WTC11 (cell line): ENCODE results near the gene NEK5. TPM values are rescaled to one million over a fixed set of nuclear protein-coding genes. Genes with fewer than 3 reads are reported as not detected.

ENCODE experiments used
- ATAC-seq: fragments of 200-7000 bp; cut with Tn5 transposase; 2 replicates; pipeline ENCODE4 v1.10.0; 2021; ENCODE audit warnings: mild to moderate bottlenecking, moderate library complexity
- CTCF ChIA-PET: fragments of 300-600 bp; sonication (Branson Sonifier 250); formaldehyde crosslinking; loops from one replicate; lab custom pipeline; 2021; ENCODE audit warnings: antibody characterized with exemption; lab: Charles Lee
- POLR2A ChIA-PET: fragments of 350-600 bp; sonication (Branson Sonifier 250); formaldehyde crosslinking; loops from one replicate; lab custom pipeline; 2021; ENCODE audit warnings: antibody characterized with exemption; lab: Charles Lee
- DNase-seq: peaks from one replicate; pipeline ENCODE4 v3.0.0; 2021; ENCODE audit warnings: low spot score
- H3K27ac Mint-ChIP-seq: 2 replicates; pipeline ENCODE4 v1.8.0; 2021; ENCODE audit warnings: mixed read lengths
- H3K27me3 Mint-ChIP-seq: 2 replicates; pipeline ENCODE4 v1.8.0; 2021; ENCODE audit warnings: low read depth, mild to moderate bottlenecking, moderate library complexity, mixed read lengths
- H3K36me3 Mint-ChIP-seq: 2 replicates; pipeline ENCODE4 v1.8.0; 2021; ENCODE audit warnings: mixed read lengths
- H3K4me1 Mint-ChIP-seq: 2 replicates; pipeline ENCODE4 v1.8.0; 2022; ENCODE audit warnings: mixed read lengths
- H3K4me3 Mint-ChIP-seq: 2 replicates; pipeline ENCODE4 v1.8.0; 2021; ENCODE audit warnings: mild to moderate bottlenecking, moderate library complexity, mixed read lengths
- H3K9me3 Mint-ChIP-seq: 2 replicates; pipeline ENCODE4 v1.8.0; 2021; ENCODE audit warnings: mixed read lengths
- ATF2 ChIP-seq: sonication (generic); formaldehyde crosslinking; IDR thresholded peaks from 2 replicates; pipeline ENCODE4 v1.8.1; 2022; ENCODE audit warnings: low read depth, missing genetic modification reagents, borderline replicate concordance
- CTCF ChIP-seq: fragments of 200-600 bp; IDR thresholded peaks from 2 replicates; pipeline ENCODE4 v1.8.0; 2022; ENCODE audit warnings: antibody characterized with exemption
- ERG ChIP-seq: fragments of 250-450 bp; sonication (Bioruptor Pico); IDR thresholded peaks from 2 replicates; pipeline ENCODE4 v1.8.0; 2021; ENCODE audit warnings: mild to moderate bottlenecking
- JUN ChIP-seq: sonication (generic); formaldehyde crosslinking; IDR thresholded peaks from 2 replicates; pipeline ENCODE4 v1.8.0; 2023; ENCODE audit warnings: mild to moderate bottlenecking, missing genetic modification reagents
- NFE2L1 ChIP-seq: sonication (generic); formaldehyde crosslinking; IDR thresholded peaks from 2 replicates; pipeline ENCODE4 v1.8.1; 2023; ENCODE audit warnings: missing genetic modification reagents
- SMAD3 ChIP-seq: sonication (generic); formaldehyde crosslinking; IDR thresholded peaks from 2 replicates; pipeline ENCODE4 v1.8.0; 2022; ENCODE audit warnings: missing genetic modification reagents, mild to moderate bottlenecking, borderline replicate concordance
- USF2 ChIP-seq: sonication (generic); formaldehyde crosslinking; IDR thresholded peaks from 2 replicates; pipeline ENCODE4 v1.8.1; 2023; ENCODE audit warnings: mild to moderate bottlenecking, missing genetic modification reagents, moderate library complexity
- ZMAT4 ChIP-seq: fragments of 250-450 bp; sonication (Bioruptor Pico); IDR thresholded peaks from 2 replicates; pipeline ENCODE4 v1.9.0; 2021; ENCODE audit warnings: mild to moderate bottlenecking
- ZNF121 ChIP-seq: sonication (generic); formaldehyde crosslinking; IDR thresholded peaks from 2 replicates; pipeline ENCODE4 v1.8.0; 2023; ENCODE audit warnings: missing genetic modification reagents
- ZNF671 ChIP-seq: fragments of 250-450 bp; sonication (Bioruptor Pico); IDR thresholded peaks from 2 replicates; pipeline ENCODE4 v1.8.0; 2021; ENCODE audit warnings: mild to moderate bottlenecking
- total RNA-seq: library from RNA; stranded (reverse); gene quantifications from 3 replicates; pipeline ENCODE4 v1.2.3, GENCODE V29; 2021
- TF ChIP-seq, protein P1 (sequence below): sonication (generic); formaldehyde crosslinking; IDR thresholded peaks from 2 replicates; pipeline ENCODE4 v1.8.1; 2022; ENCODE audit warnings: low read depth, mild to moderate bottlenecking, moderate library complexity, missing genetic modification reagents, borderline replicate concordance
- TF ChIP-seq, protein P2 (sequence below): sonication (generic); formaldehyde crosslinking; conservative IDR thresholded peaks from 2 replicates; pipeline ENCODE4 v1.8.1; 2022; ENCODE audit warnings: mild to moderate bottlenecking, missing genetic modification reagents
- TF ChIP-seq, protein P3 (sequence below): sonication (generic); formaldehyde crosslinking; conservative IDR thresholded peaks from 2 replicates; pipeline ENCODE4 v1.8.1; 2023; ENCODE audit warnings: mild to moderate bottlenecking, low read depth, missing genetic modification reagents, moderate library complexity
- TF ChIP-seq, protein P4 (sequence below): sonication (generic); formaldehyde crosslinking; IDR thresholded peaks from 2 replicates; pipeline ENCODE4 v1.8.1; 2023; ENCODE audit warnings: mild to moderate bottlenecking, missing genetic modification reagents

The NEK5 gene
- total RNA-seq, 1 experiment from 2014 or later = 0.55 TPM

GRCh38 chr13:52001120-52001731 lies 127.6 kb downstream of the NEK5 start:
- ATAC-seq = peak; percentile 63
- Mint-ChIP-seq H3K9me3 (peaks cover 11% of the 10 kb centered on the region), H3K4me1 (peaks cover 61% of the 10 kb centered on the region), H3K4me3 (no peak overlapping the region), H3K27ac (peak overlapping the region; percentile 35; the same call in 1 of the 2 replicates), H3K36me3 (peaks cover 3% of the 10 kb centered on the region; the same call in 1 of the 2 replicates), H3K27me3 (no peaks in the 10 kb centered on the region; the same call in 1 of the 2 replicates)
- ChIA-PET POLR2A (no interaction called here), CTCF (interaction anchor here (0.9 to 5.4 kb wide), 4 partner anchors 9 to 127 kb away, joined by 4 to 36 read pairs (median 6); partner anchors contain the start of genes ALG11 and NEK5)
- TF ChIP-seq ZNF121 (CRISPR knock-in tag) (no peak), ZMAT4 (CRISPR knock-in tag) (no peak), CTCF (0 out of 2 replicates have a peak, but pooled peaks have one; percentile 39)
- DNase-seq = no peak

DNA sequence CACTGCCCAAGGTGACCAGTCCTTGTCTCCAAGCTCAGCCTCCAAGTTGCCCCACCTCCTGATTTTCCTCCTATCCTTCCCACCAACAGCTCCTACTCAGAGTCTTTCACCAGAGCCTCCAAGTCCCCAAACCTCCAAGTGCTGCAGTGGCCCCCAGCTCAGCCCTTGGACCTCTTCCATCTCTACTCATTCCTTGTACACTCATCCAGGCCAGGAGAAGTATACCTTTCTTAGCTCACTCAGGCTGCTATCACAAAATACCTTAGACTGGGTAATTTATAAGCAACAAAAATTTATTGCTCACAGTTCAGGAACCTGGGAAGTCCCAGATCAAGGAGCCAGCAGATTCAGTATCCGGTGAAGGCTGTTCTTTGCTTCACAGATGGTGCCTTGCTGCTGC lies 129.0 kb downstream of the NEK5 start:
- no peak overlapping the region for H3K27ac Mint-ChIP-seq
- POLR2A ChIA-PET = interaction anchor here (0.8 kb wide), 1 partner anchor 85 kb away, joined by 3 read pairs; no protein-coding TSS in a partner anchor

GRCh38 chr13:51999510-51999911 lies 129.4 kb downstream of the NEK5 start:
- H3K9me3 Mint-ChIP-seq = no peaks in the 10 kb centered on the region
- ChIA-PET POLR2A (interaction anchor here (0.8 kb wide), 1 partner anchor 86 kb away, joined by 3 read pairs; no protein-coding TSS in a partner anchor), CTCF (interaction anchor here (0.5 to 5.4 kb wide), 4 partner anchors 22 to 129 kb away, joined by 3 to 36 read pairs (median 6); partner anchors contain the start of gene NEK5)
- DNase-seq = no peak
- H3K4me1 Mint-ChIP-seq = peaks cover 68% of the 10 kb centered on the region
- no peaks in the 10 kb centered on the region for H3K36me3 Mint-ChIP-seq
- H3K27ac Mint-ChIP-seq = no peak overlapping the region
- no peak for ATAC-seq
- H3K4me3 Mint-ChIP-seq = no peak overlapping the region
- H3K27me3 Mint-ChIP-seq = no peaks in the 10 kb centered on the region; the same call in 1 of the 2 replicates
- TF ChIP-seq ERG (CRISPR knock-in tag) (no peak), ZNF671 (CRISPR knock-in tag) (no peak), JUN (CRISPR knock-in tag) (no peak), ATF2 (no peak)
- TF ChIP-seq, protein P1, sequence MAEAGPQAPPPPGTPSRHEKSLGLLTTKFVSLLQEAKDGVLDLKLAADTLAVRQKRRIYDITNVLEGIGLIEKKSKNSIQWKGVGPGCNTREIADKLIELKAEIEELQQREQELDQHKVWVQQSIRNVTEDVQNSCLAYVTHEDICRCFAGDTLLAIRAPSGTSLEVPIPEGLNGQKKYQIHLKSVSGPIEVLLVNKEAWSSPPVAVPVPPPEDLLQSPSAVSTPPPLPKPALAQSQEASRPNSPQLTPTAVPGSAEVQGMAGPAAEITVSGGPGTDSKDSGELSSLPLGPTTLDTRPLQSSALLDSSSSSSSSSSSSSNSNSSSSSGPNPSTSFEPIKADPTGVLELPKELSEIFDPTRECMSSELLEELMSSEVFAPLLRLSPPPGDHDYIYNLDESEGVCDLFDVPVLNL = no peak

More for the DNA sequence above, 129.0 kb downstream of the NEK5 start:
- CTCF ChIA-PET = interaction anchor here (0.5 to 5.4 kb wide), 3 partner anchors 23 to 128 kb away, joined by 4 to 36 read pairs (median 7); partner anchors contain the start of gene NEK5
- no peak for TF ChIP-seq SMAD3 (CRISPR knock-in tag)
- no peak for TF ChIP-seq USF2 (CRISPR knock-in tag)
- TF ChIP-seq, protein P2, sequence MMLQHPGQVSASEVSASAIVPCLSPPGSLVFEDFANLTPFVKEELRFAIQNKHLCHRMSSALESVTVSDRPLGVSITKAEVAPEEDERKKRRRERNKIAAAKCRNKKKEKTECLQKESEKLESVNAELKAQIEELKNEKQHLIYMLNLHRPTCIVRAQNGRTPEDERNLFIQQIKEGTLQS = no peak
- TF ChIP-seq, protein P3, sequence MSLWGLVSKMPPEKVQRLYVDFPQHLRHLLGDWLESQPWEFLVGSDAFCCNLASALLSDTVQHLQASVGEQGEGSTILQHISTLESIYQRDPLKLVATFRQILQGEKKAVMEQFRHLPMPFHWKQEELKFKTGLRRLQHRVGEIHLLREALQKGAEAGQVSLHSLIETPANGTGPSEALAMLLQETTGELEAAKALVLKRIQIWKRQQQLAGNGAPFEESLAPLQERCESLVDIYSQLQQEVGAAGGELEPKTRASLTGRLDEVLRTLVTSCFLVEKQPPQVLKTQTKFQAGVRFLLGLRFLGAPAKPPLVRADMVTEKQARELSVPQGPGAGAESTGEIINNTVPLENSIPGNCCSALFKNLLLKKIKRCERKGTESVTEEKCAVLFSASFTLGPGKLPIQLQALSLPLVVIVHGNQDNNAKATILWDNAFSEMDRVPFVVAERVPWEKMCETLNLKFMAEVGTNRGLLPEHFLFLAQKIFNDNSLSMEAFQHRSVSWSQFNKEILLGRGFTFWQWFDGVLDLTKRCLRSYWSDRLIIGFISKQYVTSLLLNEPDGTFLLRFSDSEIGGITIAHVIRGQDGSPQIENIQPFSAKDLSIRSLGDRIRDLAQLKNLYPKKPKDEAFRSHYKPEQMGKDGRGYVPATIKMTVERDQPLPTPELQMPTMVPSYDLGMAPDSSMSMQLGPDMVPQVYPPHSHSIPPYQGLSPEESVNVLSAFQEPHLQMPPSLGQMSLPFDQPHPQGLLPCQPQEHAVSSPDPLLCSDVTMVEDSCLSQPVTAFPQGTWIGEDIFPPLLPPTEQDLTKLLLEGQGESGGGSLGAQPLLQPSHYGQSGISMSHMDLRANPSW (CRISPR knock-in tag) = no peak
- no peak for TF ChIP-seq NFE2L1 (CRISPR knock-in tag)
- TF ChIP-seq, protein P4, sequence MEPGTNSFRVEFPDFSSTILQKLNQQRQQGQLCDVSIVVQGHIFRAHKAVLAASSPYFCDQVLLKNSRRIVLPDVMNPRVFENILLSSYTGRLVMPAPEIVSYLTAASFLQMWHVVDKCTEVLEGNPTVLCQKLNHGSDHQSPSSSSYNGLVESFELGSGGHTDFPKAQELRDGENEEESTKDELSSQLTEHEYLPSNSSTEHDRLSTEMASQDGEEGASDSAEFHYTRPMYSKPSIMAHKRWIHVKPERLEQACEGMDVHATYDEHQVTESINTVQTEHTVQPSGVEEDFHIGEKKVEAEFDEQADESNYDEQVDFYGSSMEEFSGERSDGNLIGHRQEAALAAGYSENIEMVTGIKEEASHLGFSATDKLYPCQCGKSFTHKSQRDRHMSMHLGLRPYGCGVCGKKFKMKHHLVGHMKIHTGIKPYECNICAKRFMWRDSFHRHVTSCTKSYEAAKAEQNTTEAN (CRISPR knock-in tag) = no peak
- no peaks in the 10 kb centered on the region for H3K9me3 Mint-ChIP-seq
- no peak overlapping the region for H3K4me3 Mint-ChIP-seq
- peaks cover 68% of the 10 kb centered on the region for H3K4me1 Mint-ChIP-seq
- ATAC-seq = no peak
- no peak for DNase-seq
- no peaks in the 10 kb centered on the region for H3K36me3 Mint-ChIP-seq
- no peaks in the 10 kb centered on the region; the same call in 1 of the 2 replicates for H3K27me3 Mint-ChIP-seq
